Thyroid gland (tissue), 4 donors: ENCODE results near the gene GJA9. TPM values are rescaled to one million over a fixed set of nuclear protein-coding genes. Genes with fewer than 3 reads are reported as not detected.

Source experiments
- DNase-seq, 2 donors: peaks; one replicate each; pipeline ENCODE4 v3.0.0-alpha.2; 2019
- H3K27ac ChIP-seq, 3 donors: fragments of 200-600 bp; sonication (generic); 1 replicate in 2 of 3; 2 replicates in 1 of 3; pipeline ENCODE4 v1.5.1; 2016 to 2019; ENCODE audit warnings: mild to moderate bottlenecking in 1 of 3, moderate library complexity in 1 of 3
- H3K27me3 ChIP-seq: fragments of 200-600 bp; sonication (generic); one replicate; pipeline ENCODE4 v1.5.1; 2019
- H3K36me3 ChIP-seq, 2 donors: fragments of 200-600 bp; sonication (generic); one replicate each; pipeline ENCODE4 v1.5.1; 2016 to 2019
- H3K4me1 ChIP-seq, 2 donors: fragments of 200-600 bp; sonication (generic); one replicate each; pipeline ENCODE4 v1.5.1; 2017 to 2019
- H3K4me3 ChIP-seq, 3 donors: fragments of 200-600 bp; sonication (generic); replicated peaks in 1 of 3; 1 replicate in 2 of 3; 2 replicates in 1 of 3; pipeline ENCODE4 v1.5.1; 2016; ENCODE audit warnings: mild to moderate bottlenecking in 1 of 3
- H3K9me3 ChIP-seq: fragments of 200-600 bp; sonication (generic); one replicate; pipeline ENCODE4 v1.5.1; 2017
- POLR2A ChIP-seq, 2 donors: fragments of 450-650 bp; IDR thresholded peaks; one replicate each; pipeline ENCODE4 v1.6.1; 2017; ENCODE audit warnings: antibody characterized with exemption in 2 of 2, mild to moderate bottlenecking in 2 of 2, moderate library complexity in 1 of 2
- WGBS, 2 donors: methylation state at CpG; one replicate each; pipeline ENCODE4 v1.1.5; 2017; 5-methylcytosine and 5-hydroxymethylcytosine counted together
- intact Hi-C: fragments of 100-400 bp; cut with DNase I; formaldehyde crosslinking; loops from one replicate; pipeline ENCODE4 v1.15.1; 2023
- total RNA-seq, 4 donors: library from RNA; depleted of rRNA; stranded (reverse); fragments of >200 nt; gene quantifications; one replicate each; pipeline ENCODE4 v1.2.3, GENCODE V29; 2016
- TF ChIP-seq, protein P1 (sequence below), 6 experiments: fragments of 200-600 bp in 3 of 6; fragments of 450-650 bp in 3 of 6; sonication (generic) in 3 of 6; IDR thresholded peaks; one replicate each; pipeline ENCODE4 v1.5.1; 2016 to 2019; ENCODE audit warnings: antibody characterized with exemption in 6 of 6, mild to moderate bottlenecking in 2 of 6, inconsistent platforms in 1 of 6, moderate library complexity in 1 of 6

The GJA9 gene
- total RNA-seq, 4 donors from 2014 or later, result not detected

DNA sequence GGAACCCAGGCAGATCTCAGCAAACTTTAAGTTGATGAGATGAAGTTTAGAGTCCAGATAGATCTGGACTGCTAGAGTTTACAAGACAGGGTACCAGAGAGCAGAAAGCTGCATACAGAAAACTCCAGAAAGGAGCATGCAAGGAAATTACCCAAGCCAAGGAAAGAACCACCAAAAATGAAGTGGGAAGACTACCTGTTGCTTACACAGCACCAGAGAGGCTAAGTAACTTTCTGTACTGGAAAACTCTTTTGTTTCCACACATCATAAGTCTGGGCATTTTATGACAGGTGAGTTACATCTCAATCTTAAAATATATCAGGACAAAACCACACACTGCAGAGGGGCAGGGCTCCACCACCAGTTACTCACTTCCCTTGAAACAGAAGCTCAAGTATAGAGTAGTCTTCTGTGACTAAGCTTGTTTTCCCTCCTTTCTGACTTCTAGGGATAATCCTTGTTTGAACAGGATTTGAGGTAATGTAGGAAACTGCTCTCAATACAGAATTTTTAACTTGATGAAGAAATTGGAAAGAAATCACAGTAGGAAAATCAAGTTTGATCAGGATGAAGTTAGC is 17.4 kb upstream of the GJA9 start:
- TF ChIP-seq POLR2A (IDR thresholded peaks at IDR 0.05), result no peak
- TF ChIP-seq, protein P1, sequence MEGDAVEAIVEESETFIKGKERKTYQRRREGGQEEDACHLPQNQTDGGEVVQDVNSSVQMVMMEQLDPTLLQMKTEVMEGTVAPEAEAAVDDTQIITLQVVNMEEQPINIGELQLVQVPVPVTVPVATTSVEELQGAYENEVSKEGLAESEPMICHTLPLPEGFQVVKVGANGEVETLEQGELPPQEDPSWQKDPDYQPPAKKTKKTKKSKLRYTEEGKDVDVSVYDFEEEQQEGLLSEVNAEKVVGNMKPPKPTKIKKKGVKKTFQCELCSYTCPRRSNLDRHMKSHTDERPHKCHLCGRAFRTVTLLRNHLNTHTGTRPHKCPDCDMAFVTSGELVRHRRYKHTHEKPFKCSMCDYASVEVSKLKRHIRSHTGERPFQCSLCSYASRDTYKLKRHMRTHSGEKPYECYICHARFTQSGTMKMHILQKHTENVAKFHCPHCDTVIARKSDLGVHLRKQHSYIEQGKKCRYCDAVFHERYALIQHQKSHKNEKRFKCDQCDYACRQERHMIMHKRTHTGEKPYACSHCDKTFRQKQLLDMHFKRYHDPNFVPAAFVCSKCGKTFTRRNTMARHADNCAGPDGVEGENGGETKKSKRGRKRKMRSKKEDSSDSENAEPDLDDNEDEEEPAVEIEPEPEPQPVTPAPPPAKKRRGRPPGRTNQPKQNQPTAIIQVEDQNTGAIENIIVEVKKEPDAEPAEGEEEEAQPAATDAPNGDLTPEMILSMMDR (IDR thresholded peaks at IDR 0.05), result no peak
- H3K27me3 ChIP-seq, result no peaks in the 10 kb centered on the region
- H3K4me3 ChIP-seq, result no peak overlapping the region
- H3K9me3 ChIP-seq, result no peaks in the 10 kb centered on the region
- H3K36me3 ChIP-seq, result no peaks in the 10 kb centered on the region
- DNase-seq, result no peak
- H3K27ac ChIP-seq, result no peak overlapping the region
- intact Hi-C loops, result no loop called here
- no peaks in the 10 kb centered on the region for H3K4me1 ChIP-seq

DNA sequence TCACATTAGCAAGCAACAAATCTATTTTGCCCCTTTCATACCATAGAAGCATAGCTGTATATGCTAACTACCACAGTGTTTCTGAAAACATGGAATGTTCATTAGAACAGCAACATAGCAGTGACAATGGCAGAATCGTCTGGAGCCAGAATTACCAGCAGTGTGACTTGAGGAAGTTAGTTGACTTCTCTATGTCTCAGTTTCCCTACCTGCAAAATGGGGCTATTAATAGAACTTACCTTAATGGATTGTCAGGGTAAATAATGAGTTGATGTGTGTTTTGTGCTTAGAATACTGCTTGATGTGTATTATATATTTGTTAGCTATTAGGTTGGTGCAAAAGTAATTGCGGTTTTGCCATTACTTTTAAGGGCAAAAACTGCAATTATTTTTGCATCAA is 14.8 kb upstream of the GJA9 start:
- TF ChIP-seq, protein P1 (IDR thresholded peaks at IDR 0.05), result no peak
- no peak for TF ChIP-seq POLR2A (IDR thresholded peaks at IDR 0.05)
- Histone ChIP-seq H3K36me3 (no peaks in the 10 kb centered on the region), H3K4me3 (no peak overlapping the region), H3K9me3 (no peaks in the 10 kb centered on the region), H3K27me3 (no peaks in the 10 kb centered on the region), H3K27ac (no peak overlapping the region), H3K4me1 (no peaks in the 10 kb centered on the region)
- no peak for DNase-seq
- 89 to 94% methylated on average over 2 of the region's 2 CpGs for WGBS, 2 donors
- intact Hi-C loops, result no loop called here

DNA sequence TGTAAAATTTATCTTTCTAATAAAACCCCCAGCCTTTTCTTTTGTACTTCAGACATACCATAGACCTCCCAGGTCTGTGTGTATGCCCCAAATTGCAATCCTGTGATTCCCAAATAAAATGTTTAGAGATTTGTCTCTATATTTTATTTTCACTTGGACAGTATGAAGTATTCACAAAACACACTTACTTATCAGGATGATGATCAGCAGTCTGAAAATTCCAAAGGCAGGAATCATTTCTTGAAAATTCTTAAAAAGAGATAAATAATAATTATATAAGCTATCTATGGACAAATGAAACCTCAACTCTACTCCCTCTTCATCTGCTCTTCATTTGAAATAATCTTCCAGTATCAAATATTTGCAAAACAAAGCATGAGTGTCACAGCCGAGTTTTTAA is 11.6 kb upstream of the GJA9 start:
- Histone ChIP-seq H3K27me3 (no peaks in the 10 kb centered on the region), H3K36me3 (no peaks in the 10 kb centered on the region), H3K4me3 (no peak overlapping the region), H3K4me1 (no peaks in the 10 kb centered on the region), H3K27ac (no peak overlapping the region), H3K9me3 (no peaks in the 10 kb centered on the region)
- no peak for TF ChIP-seq POLR2A (IDR thresholded peaks at IDR 0.05)
- TF ChIP-seq, protein P1 (IDR thresholded peaks at IDR 0.05), result no peak
- DNase-seq, result no peak
- WGBS, 2 donors, result 84 to 86% methylated on average over 1 of the region's 1 CpG
- intact Hi-C loops, result no loop called here

DNA sequence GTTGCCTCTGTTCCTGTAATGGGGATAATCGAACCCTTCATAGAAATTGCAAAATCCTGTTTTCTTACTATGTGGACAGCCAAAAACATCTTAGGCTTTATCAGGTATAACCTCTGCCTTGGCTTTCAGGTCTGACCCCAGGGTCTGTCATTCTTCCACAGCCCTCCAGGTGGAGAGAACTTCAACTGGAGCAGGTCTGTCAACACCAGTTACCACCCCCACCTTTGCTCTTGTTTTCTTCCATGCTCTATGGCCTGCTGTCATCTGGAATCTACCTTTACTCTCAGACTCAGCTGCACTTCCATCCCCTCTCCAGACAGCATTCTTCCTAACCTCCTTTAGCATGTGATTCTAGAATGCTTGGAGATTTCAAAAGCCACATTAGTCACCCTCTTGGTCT is 10.4 kb upstream of the GJA9 start:
- intact Hi-C loops, result no loop called here
- Histone ChIP-seq H3K9me3 (no peaks in the 10 kb centered on the region), H3K36me3 (no peaks in the 10 kb centered on the region), H3K27me3 (no peaks in the 10 kb centered on the region), H3K27ac (no peak overlapping the region), H3K4me1 (no peaks in the 10 kb centered on the region), H3K4me3 (no peak overlapping the region)
- TF ChIP-seq, protein P1 (IDR thresholded peaks at IDR 0.05), result no peak
- no peak for TF ChIP-seq POLR2A (IDR thresholded peaks at IDR 0.05)
- DNase-seq, result no peak
- 81 to 88% methylated on average over 1 of the region's 1 CpG for WGBS, 2 donors

DNA sequence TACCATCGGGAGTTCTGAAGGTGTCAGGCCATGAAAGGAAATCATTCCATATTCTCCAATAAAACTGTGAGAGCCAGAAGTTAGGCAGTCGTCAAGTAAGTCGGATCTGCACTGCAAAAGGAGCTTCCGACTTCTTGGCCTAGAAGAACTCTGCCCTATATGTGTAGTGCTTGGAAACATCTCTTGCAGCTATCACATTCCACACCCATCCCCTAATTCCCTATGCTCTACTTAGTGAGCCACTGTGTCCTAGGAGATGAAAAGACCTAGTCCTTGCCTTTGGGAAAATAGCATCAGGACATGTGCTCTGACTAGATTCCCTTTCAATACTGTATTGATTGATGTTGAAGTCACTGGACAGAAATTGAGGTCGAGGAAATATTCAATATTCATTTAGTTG is 8.2 kb upstream of the GJA9 start:
- H3K9me3 ChIP-seq, result no peaks in the 10 kb centered on the region
- no peak for DNase-seq
- H3K4me1 ChIP-seq, result no peaks in the 10 kb centered on the region
- no peaks in the 10 kb centered on the region for H3K27me3 ChIP-seq
- TF ChIP-seq, protein P1 (IDR thresholded peaks at IDR 0.05), result no peak
- no peak for TF ChIP-seq POLR2A (IDR thresholded peaks at IDR 0.05)
- 87 to 89% methylated on average over 4 to 5 of the region's 5 CpGs for WGBS, 2 donors
- no peak overlapping the region for H3K4me3 ChIP-seq
- intact Hi-C loops, result no loop called here
- no peaks in the 10 kb centered on the region for H3K36me3 ChIP-seq
- no peak overlapping the region for H3K27ac ChIP-seq
